IMR-90 (cell line): ENCODE results near the gene TMEM245.
A peak's percentile ranks its signal among the peaks of the same experiment; 100 is the strongest.

Experiments used
- CEBPB ChIP-seq: IDR thresholded peaks from 2 replicates; pipeline ENCODE4 v1.6.1; 2012; ENCODE audit warnings: low read depth, low read length, improper control_type of control experiment
- MAFK ChIP-seq: IDR thresholded peaks from 2 replicates; pipeline ENCODE4 v1.6.1; 2012; ENCODE audit warnings: low read depth, low read length, improper control_type of control experiment
- POLR2A ChIP-seq: IDR thresholded peaks from 2 replicates; pipeline ENCODE4 v1.6.1; 2012; ENCODE audit warnings: mild to moderate bottlenecking, low read depth, low read length
- RCOR1 ChIP-seq: IDR thresholded peaks from 2 replicates; pipeline ENCODE4 v1.6.1; 2012; ENCODE audit warnings: mild to moderate bottlenecking, low read length, improper control_type of control experiment; ENCODE audit not compliant: insufficient replicate concordance
- RFX5 ChIP-seq: IDR thresholded peaks from 2 replicates; pipeline ENCODE4 v1.8.0; 2012; ENCODE audit warnings: low read depth, mild to moderate bottlenecking, low read length, moderate library complexity
- TF ChIP-seq, protein P1 (sequence below): conservative IDR thresholded peaks from 2 replicates; pipeline ENCODE4 v1.5.1; 2012; ENCODE audit warnings: mild to moderate bottlenecking, low read depth, low read length, improper control_type of control experiment
- TF ChIP-seq, protein P2 (sequence below): fragments of 150-350 bp; IDR thresholded peaks from 2 replicates; pipeline ENCODE4 v1.6.1; 2016; ENCODE audit warnings: low read depth, mild to moderate bottlenecking, low read length, moderate library complexity, borderline replicate concordance
- TF ChIP-seq, protein P3 (sequence below): fragments of 150-350 bp; IDR thresholded peaks from 2 replicates; pipeline ENCODE4 v1.6.1; 2017; ENCODE audit warnings: mild to moderate bottlenecking, antibody characterized with exemption, low read length, low read depth

DNA sequence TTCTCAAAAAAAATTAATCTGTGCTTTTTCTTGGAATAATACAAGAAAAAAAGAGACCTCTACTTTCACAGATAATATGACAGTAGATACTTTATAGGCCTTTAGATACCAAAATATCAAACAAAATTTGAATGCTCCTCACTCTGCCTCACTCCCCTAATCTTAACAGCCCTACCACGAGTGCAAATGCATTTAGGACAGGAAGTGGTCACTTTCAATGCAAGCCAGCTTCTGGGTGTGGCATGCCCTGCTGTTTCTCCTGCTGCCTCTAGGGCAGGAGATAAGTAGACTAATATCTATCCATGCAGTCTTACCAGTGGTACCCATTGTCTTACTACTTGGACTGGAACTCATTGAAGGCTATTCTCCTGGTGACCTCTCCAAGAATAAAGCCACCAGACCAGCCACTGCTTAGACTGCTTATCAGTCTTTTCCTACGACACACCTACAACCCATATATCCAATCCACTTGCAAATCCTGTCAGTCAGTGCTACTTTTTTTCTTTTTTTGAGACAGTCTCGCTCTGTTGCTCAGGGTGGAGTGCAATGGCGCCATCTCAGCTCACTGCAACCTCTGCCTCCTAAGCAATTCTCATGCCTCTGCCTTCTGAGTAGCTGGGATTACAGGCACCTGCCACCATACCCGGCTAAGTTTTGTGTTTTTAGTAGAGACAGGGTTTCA lies 24.3 kb upstream of the TMEM245 start:
- TF ChIP-seq RFX5 (no peak), CEBPB (no peak), POLR2A (no peak), RCOR1 (no peak), MAFK (no peak)
- TF ChIP-seq, protein P1, sequence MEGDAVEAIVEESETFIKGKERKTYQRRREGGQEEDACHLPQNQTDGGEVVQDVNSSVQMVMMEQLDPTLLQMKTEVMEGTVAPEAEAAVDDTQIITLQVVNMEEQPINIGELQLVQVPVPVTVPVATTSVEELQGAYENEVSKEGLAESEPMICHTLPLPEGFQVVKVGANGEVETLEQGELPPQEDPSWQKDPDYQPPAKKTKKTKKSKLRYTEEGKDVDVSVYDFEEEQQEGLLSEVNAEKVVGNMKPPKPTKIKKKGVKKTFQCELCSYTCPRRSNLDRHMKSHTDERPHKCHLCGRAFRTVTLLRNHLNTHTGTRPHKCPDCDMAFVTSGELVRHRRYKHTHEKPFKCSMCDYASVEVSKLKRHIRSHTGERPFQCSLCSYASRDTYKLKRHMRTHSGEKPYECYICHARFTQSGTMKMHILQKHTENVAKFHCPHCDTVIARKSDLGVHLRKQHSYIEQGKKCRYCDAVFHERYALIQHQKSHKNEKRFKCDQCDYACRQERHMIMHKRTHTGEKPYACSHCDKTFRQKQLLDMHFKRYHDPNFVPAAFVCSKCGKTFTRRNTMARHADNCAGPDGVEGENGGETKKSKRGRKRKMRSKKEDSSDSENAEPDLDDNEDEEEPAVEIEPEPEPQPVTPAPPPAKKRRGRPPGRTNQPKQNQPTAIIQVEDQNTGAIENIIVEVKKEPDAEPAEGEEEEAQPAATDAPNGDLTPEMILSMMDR = peak; percentile 21; the same call in 1 of the 2 replicates
- TF ChIP-seq, protein P2, sequence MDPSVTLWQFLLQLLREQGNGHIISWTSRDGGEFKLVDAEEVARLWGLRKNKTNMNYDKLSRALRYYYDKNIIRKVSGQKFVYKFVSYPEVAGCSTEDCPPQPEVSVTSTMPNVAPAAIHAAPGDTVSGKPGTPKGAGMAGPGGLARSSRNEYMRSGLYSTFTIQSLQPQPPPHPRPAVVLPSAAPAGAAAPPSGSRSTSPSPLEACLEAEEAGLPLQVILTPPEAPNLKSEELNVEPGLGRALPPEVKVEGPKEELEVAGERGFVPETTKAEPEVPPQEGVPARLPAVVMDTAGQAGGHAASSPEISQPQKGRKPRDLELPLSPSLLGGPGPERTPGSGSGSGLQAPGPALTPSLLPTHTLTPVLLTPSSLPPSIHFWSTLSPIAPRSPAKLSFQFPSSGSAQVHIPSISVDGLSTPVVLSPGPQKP = no peak
- TF ChIP-seq, protein P3, sequence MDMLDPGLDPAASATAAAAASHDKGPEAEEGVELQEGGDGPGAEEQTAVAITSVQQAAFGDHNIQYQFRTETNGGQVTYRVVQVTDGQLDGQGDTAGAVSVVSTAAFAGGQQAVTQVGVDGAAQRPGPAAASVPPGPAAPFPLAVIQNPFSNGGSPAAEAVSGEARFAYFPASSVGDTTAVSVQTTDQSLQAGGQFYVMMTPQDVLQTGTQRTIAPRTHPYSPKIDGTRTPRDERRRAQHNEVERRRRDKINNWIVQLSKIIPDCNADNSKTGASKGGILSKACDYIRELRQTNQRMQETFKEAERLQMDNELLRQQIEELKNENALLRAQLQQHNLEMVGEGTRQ = no peak
